Measurements from ENCODE around the gene FGD6.
"Not testable (repeated sequence)": the region's sequence is repeated elsewhere in the genome, so short reads cannot be mapped to it uniquely, and the experiment has no call there.

GRCh38 chr12:95138031-95138430 lies 79.2 kb downstream of the FGD6 start:
- TF ChIP-seq POLR2AphosphoS5, CTCF, EP300 (IDR thresholded peaks at IDR 0.05): not testable (repeated sequence)
